Activated CD4-positive, alpha-beta memory T cell treated with anti-CD3 and anti-CD28 coated beads, Interleukin-2, amount 10 ng/mL, durations not matched to agents 7 days and 5 days (primary cell): ENCODE measurements around the gene STPG4. TPM values are rescaled to one million over a fixed set of nuclear protein-coding genes. Genes with fewer than 3 reads are reported as not detected.
"Not testable (repeated sequence)": the region's sequence is repeated elsewhere in the genome, so short reads cannot be mapped to it uniquely, and the experiment has no call there.

ENCODE experiments used
- CTCF ChIA-PET: fragments of 350-600 bp; sonication (Branson Sonifier 250); formaldehyde crosslinking; loops from one replicate; lab custom pipeline; 2021; ENCODE audit warnings: antibody characterized with exemption, inconsistent platforms; lab: Charles Lee
- POLR2A ChIA-PET: fragments of 350-600 bp; sonication (Branson Sonifier 250); formaldehyde crosslinking; loops from one replicate; lab custom pipeline; 2021; ENCODE audit warnings: antibody characterized with exemption; lab: Charles Lee
- DNase-seq: peaks from one replicate; pipeline ENCODE4 v3.0.0-alpha.2; 2020
- H3K27ac Mint-ChIP-seq: one replicate; pipeline ENCODE4 v1.8.0; 2021; ENCODE audit warnings: mild to moderate bottlenecking, mixed read lengths
- H3K27me3 Mint-ChIP-seq: one replicate; pipeline ENCODE4 v1.8.0; 2021; ENCODE audit warnings: mixed read lengths
- H3K36me3 Mint-ChIP-seq: one replicate; pipeline ENCODE4 v1.8.0; 2021; ENCODE audit warnings: low read depth, mixed read lengths
- H3K4me1 Mint-ChIP-seq: one replicate; pipeline ENCODE4 v1.8.0; 2021; ENCODE audit warnings: mixed read lengths
- H3K4me3 Mint-ChIP-seq: one replicate; pipeline ENCODE4 v1.8.0; 2021; ENCODE audit warnings: mild to moderate bottlenecking, mixed read lengths
- H3K9me3 Mint-ChIP-seq: one replicate; pipeline ENCODE4 v1.8.0; 2021; ENCODE audit warnings: mixed read lengths
- total RNA-seq, 2 experiments: library from RNA; stranded (reverse); gene quantifications; one replicate each; pipeline ENCODE4 v1.2.3, GENCODE V29; 2021

The STPG4 gene
- total RNA-seq, 2 experiments from 2014 or later = 0.13 TPM; not detected in 1

GRCh38 chr2:47141520-47141919 lies 13.6 kb downstream of the STPG4 start:
- no peak overlapping the region for H3K27ac Mint-ChIP-seq
- H3K36me3 Mint-ChIP-seq = peaks cover 49% of the 10 kb centered on the region
- no peak for DNase-seq
- CTCF ChIA-PET = no interaction called here
- peaks cover 10% of the 10 kb centered on the region for H3K9me3 Mint-ChIP-seq
- peaks cover 3% of the 10 kb centered on the region for H3K4me1 Mint-ChIP-seq
- POLR2A ChIA-PET = no interaction called here
- H3K27me3 Mint-ChIP-seq = no peaks in the 10 kb centered on the region
- H3K4me3 Mint-ChIP-seq = no peak overlapping the region

DNA sequence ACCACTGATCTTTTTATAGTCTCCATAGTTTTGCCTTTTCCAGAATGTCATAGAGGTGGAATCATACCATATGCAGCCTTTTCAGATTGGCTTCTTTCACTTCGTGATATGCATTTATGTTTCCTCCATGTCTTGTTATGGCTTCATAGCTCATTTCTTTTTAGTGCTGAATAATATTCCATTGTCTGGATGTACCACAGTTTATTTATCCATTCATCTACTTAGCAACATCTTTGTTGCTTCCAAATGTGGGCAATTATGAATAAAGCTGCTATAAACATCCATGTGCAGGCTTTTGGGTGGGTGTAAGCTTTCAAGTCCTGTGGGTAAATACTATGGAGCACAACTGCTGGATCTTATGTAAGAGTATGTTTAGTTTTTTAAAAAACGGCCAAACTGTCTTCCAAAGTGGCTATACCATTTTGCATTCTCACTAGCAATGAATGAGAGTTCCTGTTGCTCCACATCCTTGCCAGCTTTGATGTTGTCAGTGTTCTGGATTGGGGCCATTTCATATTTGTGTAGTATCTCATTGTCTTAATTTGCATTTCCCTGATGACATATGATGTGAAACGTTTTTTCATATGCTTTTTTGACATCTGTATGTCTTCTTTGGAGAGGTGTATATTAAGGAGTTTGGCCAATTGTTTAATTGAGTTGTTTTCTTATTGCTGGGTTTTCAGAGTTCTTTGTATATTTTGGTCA lies 20.6 kb downstream of the STPG4 start:
- DNase-seq = no peak
- H3K9me3 Mint-ChIP-seq = peaks cover 10% of the 10 kb centered on the region
- ChIA-PET POLR2A (no interaction called here), CTCF (no interaction called here)
- H3K36me3 Mint-ChIP-seq = peaks cover 16% of the 10 kb centered on the region
- no peak overlapping the region for H3K4me3 Mint-ChIP-seq
- H3K4me1 Mint-ChIP-seq = no peaks in the 10 kb centered on the region
- H3K27ac Mint-ChIP-seq = no peak overlapping the region
- H3K27me3 Mint-ChIP-seq = no peaks in the 10 kb centered on the region

- peaks cover 8% of the 10 kb centered on the region for H3K36me3 Mint-ChIP-seq
- peaks cover 7% of the 10 kb centered on the region for H3K9me3 Mint-ChIP-seq
- no peaks in the 10 kb centered on the region for H3K4me1 Mint-ChIP-seq
- no peak overlapping the region for H3K4me3 Mint-ChIP-seq
- POLR2A ChIA-PET = no interaction called here
- no peak for DNase-seq
- no peaks in the 10 kb centered on the region for H3K27me3 Mint-ChIP-seq
- H3K27ac Mint-ChIP-seq = no peak overlapping the region
- CTCF ChIA-PET = no interaction called here
Observed at GRCh38 chr2:47133046-47133445, 22.1 kb downstream of the STPG4 start.

GRCh38 chr2:47129191-47129706 lies 25.9 kb downstream of the STPG4 start:
- ChIA-PET POLR2A (no interaction called here), CTCF (no interaction called here)
- Mint-ChIP-seq H3K9me3 (no peaks in the 10 kb centered on the region), H3K27me3 (peaks cover 16% of the 10 kb centered on the region), H3K4me3 (no peak overlapping the region), H3K4me1 (no peaks in the 10 kb centered on the region), H3K36me3 (no peaks in the 10 kb centered on the region), H3K27ac (no peak overlapping the region)
- no peak for DNase-seq

GRCh38 chr2:47128705-47129104 lies 26.4 kb downstream of the STPG4 start:
- H3K27ac Mint-ChIP-seq = no peak overlapping the region
- H3K36me3 Mint-ChIP-seq = no peaks in the 10 kb centered on the region
- ChIA-PET POLR2A (no interaction called here), CTCF (no interaction called here)
- no peaks in the 10 kb centered on the region for H3K9me3 Mint-ChIP-seq
- no peak for DNase-seq
- H3K4me3 Mint-ChIP-seq = no peak overlapping the region
- H3K27me3 Mint-ChIP-seq = peaks cover 17% of the 10 kb centered on the region
- H3K4me1 Mint-ChIP-seq = no peaks in the 10 kb centered on the region

DNA sequence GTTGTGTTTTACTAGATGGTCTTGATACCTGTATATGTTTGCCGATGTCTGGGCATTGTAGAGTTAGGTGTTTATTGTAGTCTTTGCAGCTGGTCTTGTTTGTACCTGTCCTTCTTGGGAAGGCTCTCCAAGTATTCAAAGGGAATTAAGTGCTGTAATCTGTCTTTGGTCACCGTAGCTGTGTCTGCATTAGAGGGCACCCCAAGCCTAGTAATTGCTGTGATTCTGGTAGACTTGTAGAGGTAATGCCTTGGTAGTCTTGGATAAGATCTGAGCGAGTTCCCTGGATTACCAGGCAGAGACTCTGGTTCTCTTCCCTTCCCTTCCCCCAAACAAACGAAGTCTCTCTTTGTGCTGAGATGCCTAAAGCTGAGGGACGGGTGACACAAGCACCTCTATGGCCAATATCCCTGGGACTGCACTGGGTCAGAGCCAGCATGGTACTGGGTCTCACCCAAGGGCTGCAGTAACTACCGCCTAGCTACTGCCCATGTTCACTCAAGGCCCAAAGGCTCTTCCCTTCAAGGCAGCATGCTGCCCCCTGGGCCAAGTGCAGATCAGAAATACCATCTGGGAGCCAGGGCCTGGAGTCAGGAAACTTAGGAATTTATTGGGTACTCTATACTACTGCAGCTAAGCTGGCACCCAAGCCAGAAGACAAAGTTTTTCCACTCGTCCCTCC lies 27.1 kb downstream of the STPG4 start:
- H3K4me3 Mint-ChIP-seq = no peak overlapping the region
- no peak for DNase-seq
- POLR2A ChIA-PET = no interaction called here
- CTCF ChIA-PET = no interaction called here
- H3K27me3 Mint-ChIP-seq = peaks cover 17% of the 10 kb centered on the region
- H3K27ac Mint-ChIP-seq = no peak overlapping the region
- no peaks in the 10 kb centered on the region for H3K9me3 Mint-ChIP-seq
- no peaks in the 10 kb centered on the region for H3K4me1 Mint-ChIP-seq
- H3K36me3 Mint-ChIP-seq = no peaks in the 10 kb centered on the region

DNA sequence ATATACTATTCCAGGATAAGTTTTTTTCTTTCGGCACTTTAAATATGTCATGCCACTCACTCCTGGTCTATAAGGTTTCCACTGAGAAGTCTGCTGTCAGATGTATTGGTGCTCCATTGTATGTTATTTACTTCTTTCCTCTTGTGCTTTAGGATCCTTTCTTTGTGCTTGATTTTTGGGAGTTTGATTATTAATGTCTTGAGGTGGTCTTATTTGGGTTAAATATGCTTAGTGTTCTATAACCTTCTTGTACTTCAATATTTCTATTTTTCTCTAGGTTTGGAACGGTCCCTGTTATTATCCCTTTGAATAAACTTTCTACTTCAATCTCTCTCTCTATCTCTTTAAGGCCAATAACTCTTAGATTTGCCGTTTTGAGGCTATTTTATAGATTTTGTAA lies 28.3 kb downstream of the STPG4 start:
- H3K27ac Mint-ChIP-seq = no peak overlapping the region
- H3K27me3 Mint-ChIP-seq = peaks cover 17% of the 10 kb centered on the region
- no peaks in the 10 kb centered on the region for H3K4me1 Mint-ChIP-seq
- H3K4me3 Mint-ChIP-seq = no peak overlapping the region
- ChIA-PET POLR2A (no interaction called here), CTCF (no interaction called here)
- H3K9me3 Mint-ChIP-seq = no peaks in the 10 kb centered on the region
- no peaks in the 10 kb centered on the region for H3K36me3 Mint-ChIP-seq
- no peak for DNase-seq

DNA sequence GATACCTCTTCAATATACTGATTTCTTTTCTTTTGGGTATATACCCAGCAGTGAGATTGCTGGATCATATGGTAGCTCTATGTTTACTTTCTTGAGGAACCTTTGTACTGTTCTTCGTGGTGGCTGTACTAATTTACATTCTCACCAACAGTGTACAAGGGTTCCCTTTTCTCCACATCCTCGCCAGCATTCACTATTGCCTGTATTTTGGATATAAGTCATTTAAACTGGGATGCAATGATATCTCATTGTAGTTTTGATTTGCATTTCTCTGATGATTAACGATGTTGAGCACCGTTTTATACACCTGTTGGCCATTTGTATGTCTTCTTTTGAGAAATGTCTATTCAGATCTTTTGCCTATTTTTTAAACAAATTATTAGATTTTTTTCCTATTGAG lies 30.4 kb downstream of the STPG4 start:
- peaks cover 23% of the 10 kb centered on the region for H3K27me3 Mint-ChIP-seq
- CTCF ChIA-PET, H3K27ac Mint-ChIP-seq, H3K36me3 Mint-ChIP-seq, H3K9me3 Mint-ChIP-seq, DNase-seq, POLR2A ChIA-PET, H3K4me3 Mint-ChIP-seq, H3K4me1 Mint-ChIP-seq: not testable (repeated sequence)

DNA sequence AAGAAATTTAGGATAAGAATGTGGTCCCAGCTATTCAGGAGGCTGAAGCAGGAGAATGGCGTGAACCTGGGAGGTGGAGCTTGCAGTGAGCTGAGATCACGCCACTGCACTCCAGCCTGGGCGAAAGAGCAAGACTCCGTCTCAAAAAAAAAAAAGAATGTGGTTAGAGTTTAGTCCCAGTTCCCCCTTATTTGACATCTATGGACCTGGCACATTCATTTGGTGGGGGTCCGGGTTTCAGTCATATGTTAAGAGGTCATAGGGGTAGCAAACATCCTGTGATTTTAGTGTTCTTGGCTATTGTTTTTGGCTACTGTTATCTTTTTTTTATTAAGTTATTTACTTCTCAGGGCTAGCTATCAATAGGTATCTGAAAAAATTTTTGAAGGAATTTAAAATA lies 34.7 kb downstream of the STPG4 start:
- H3K4me3 Mint-ChIP-seq, H3K9me3 Mint-ChIP-seq, POLR2A ChIA-PET, H3K27ac Mint-ChIP-seq, CTCF ChIA-PET, H3K36me3 Mint-ChIP-seq, DNase-seq, H3K4me1 Mint-ChIP-seq: not testable (repeated sequence)
- H3K27me3 Mint-ChIP-seq = peaks cover 21% of the 10 kb centered on the region

GRCh38 chr2:47119001-47119400 lies 36.1 kb downstream of the STPG4 start:
- CTCF ChIA-PET = no interaction called here
- no peaks in the 10 kb centered on the region for H3K9me3 Mint-ChIP-seq
- no peak overlapping the region for H3K27ac Mint-ChIP-seq
- no peaks in the 10 kb centered on the region for H3K4me1 Mint-ChIP-seq
- no peak for DNase-seq
- peaks cover 14% of the 10 kb centered on the region for H3K27me3 Mint-ChIP-seq
- H3K4me3 Mint-ChIP-seq = no peak overlapping the region
- H3K36me3 Mint-ChIP-seq = no peaks in the 10 kb centered on the region
- POLR2A ChIA-PET = no interaction called here

- no peak for DNase-seq
- Mint-ChIP-seq H3K9me3 (no peaks in the 10 kb centered on the region), H3K36me3 (no peaks in the 10 kb centered on the region), H3K27ac (no peak overlapping the region), H3K4me3 (no peak overlapping the region), H3K27me3 (peaks cover 14% of the 10 kb centered on the region), H3K4me1 (no peaks in the 10 kb centered on the region)
- ChIA-PET POLR2A (no interaction called here), CTCF (no interaction called here)
Observed at GRCh38 chr2:47118581-47118980, 36.5 kb downstream of the STPG4 start.

DNA sequence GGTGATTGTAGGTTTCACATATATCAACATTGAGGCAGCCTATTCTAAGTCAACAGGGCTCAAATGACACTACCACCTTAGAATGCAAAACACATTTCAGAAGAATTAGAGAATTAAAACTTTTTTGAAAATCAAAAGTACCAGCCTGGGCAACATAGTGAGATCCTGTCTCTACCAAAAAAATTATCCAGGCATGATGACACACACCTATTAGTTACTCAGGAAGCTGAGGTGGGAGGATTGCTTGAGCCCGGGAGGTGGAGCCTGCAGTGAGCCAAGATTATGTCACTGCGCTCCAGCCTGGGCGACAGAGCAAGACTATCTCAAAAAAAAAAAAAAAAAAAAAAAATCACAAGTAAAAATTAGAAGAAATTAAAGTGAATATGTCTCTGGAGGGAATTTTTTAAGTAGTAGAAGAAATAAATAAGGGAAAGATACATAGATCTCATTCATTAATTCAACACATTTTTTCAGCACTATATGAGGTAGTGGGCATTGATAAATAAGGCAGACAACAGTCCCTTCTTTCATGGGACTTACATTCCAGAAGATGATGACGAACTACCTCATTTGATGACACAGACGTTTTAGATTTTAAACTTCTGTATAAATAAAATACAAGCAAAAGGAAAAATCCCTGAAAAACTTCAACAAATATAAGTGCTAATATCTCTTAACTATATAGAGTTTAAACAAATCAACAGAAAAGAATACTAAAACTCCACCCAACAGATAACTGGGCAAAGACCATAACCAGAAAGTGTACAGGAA lies 42.3 kb downstream of the STPG4 start:
- Mint-ChIP-seq H3K36me3 (no peaks in the 10 kb centered on the region), H3K4me3 (no peak overlapping the region), H3K9me3 (no peaks in the 10 kb centered on the region), H3K27me3 (peaks cover 5% of the 10 kb centered on the region), H3K4me1 (no peaks in the 10 kb centered on the region), H3K27ac (no peak overlapping the region)
- CTCF ChIA-PET = no interaction called here
- no peak for DNase-seq
- POLR2A ChIA-PET = no interaction called here

- H3K27ac Mint-ChIP-seq = no peak overlapping the region
- no peaks in the 10 kb centered on the region for H3K4me1 Mint-ChIP-seq
- no peaks in the 10 kb centered on the region for H3K9me3 Mint-ChIP-seq
- no peak for DNase-seq
- CTCF ChIA-PET = no interaction called here
- peaks cover 2% of the 10 kb centered on the region for H3K27me3 Mint-ChIP-seq
- H3K4me3 Mint-ChIP-seq = no peak overlapping the region
- POLR2A ChIA-PET = no interaction called here
- no peaks in the 10 kb centered on the region for H3K36me3 Mint-ChIP-seq
Observed at GRCh38 chr2:47109680-47110079, 45.4 kb downstream of the STPG4 start.
